ENCODE results near the gene RAE1. TPM values are rescaled to one million over a fixed set of nuclear protein-coding genes. Genes with fewer than 3 reads are reported as not detected.

Gene RAE1
- total RNA-seq: 9.5 TPM

GRCh38 chr20:57351042-57351783 is at the start of gene RAE1:
Gene RAE1, plus strand, starts transcription at chr20:57351255. Its CDS starts 2,784 bp downstream, at chr20:57354039.
- peak; percentile 35 to 94 for DNase-seq (ENCODE audit: low spot score in 2 of 2)
- no peaks in the 10 kb centered on the region for H3K9me3 ChIP-seq
- peak within 1 kb of the TSS; percentile 90 to 99 for H3K4me3 ChIP-seq
- peaks cover 0 to 16% of the 10 kb centered on the region in 2 donors for H3K36me3 ChIP-seq
- H3K27ac ChIP-seq: peak within 1 kb of the TSS; percentile 86 to 95
- peaks cover 4 to 9% of the 10 kb centered on the region in 2 donors for H3K4me1 ChIP-seq
- H3K27me3 ChIP-seq: no peaks in the 10 kb centered on the region
- TF ChIP-seq CTCF (IDR thresholded peaks at IDR 0.05): no peak
- intact Hi-C loops (cut with DNase I): loop anchor here (5.0 to 10.0 kb wide), 2 partner anchors 884 to 956 kb away; partner anchors contain the start of genes AURKA, CSTF1 and RTF2

- Histone ChIP-seq H3K36me3 (no peaks in the 10 kb centered on the region), H3K9me3 (no peaks in the 10 kb centered on the region), H3K27me3 (no peaks in the 10 kb centered on the region), H3K27ac (no peak overlapping the region), H3K4me3 (no peak overlapping the region), H3K4me1 (no peaks in the 10 kb centered on the region)
- intact Hi-C loops (cut with DNase I): no loop called here
- no peak for DNase-seq (ENCODE audit: low spot score in 2 of 2)
- no peak for TF ChIP-seq CTCF (IDR thresholded peaks at IDR 0.05)
Observed at GRCh38 chr20:57306747-57307146, 44.3 kb upstream of the RAE1 start.

- no peaks in the 10 kb centered on the region for H3K4me1 ChIP-seq
- no peak for DNase-seq (ENCODE audit: low spot score in 2 of 2)
Observed at GRCh38 chr20:57308451-57309271, 42.4 kb upstream of the RAE1 start.

GRCh38 chr20:57309544-57310115 is 41.4 kb upstream of the RAE1 start:
- Histone ChIP-seq H3K9me3 (no peaks in the 10 kb centered on the region), H3K27ac (no peak overlapping the region), H3K4me1 (no peaks in the 10 kb centered on the region), H3K36me3 (no peaks in the 10 kb centered on the region), H3K4me3 (no peak overlapping the region), H3K27me3 (no peaks in the 10 kb centered on the region)
- intact Hi-C loops (cut with DNase I): no loop called here
- DNase-seq (ENCODE audit: low spot score in 2 of 2): no peak
- TF ChIP-seq CTCF (IDR thresholded peaks at IDR 0.05): no peak

More at GRCh38 chr20:57308451-57309271, 42.4 kb upstream of the RAE1 start:
- H3K36me3 ChIP-seq: no peaks in the 10 kb centered on the region
- no peaks in the 10 kb centered on the region for H3K9me3 ChIP-seq
- intact Hi-C loops (cut with DNase I): no loop called here
- no peak overlapping the region for H3K4me3 ChIP-seq
- H3K27me3 ChIP-seq: no peaks in the 10 kb centered on the region
- no peak for TF ChIP-seq CTCF (IDR thresholded peaks at IDR 0.05)
- H3K27ac ChIP-seq: no peak overlapping the region

- Histone ChIP-seq H3K4me3 (no peak overlapping the region), H3K36me3 (no peaks in the 10 kb centered on the region), H3K9me3 (no peaks in the 10 kb centered on the region), H3K27ac (no peak overlapping the region), H3K27me3 (no peaks in the 10 kb centered on the region), H3K4me1 (no peaks in the 10 kb centered on the region)
- TF ChIP-seq CTCF (IDR thresholded peaks at IDR 0.05): no peak
- DNase-seq (ENCODE audit: low spot score in 2 of 2): no peak
- intact Hi-C loops (cut with DNase I): no loop called here
Observed at GRCh38 chr20:57310821-57311514, 40.1 kb upstream of the RAE1 start.

All from ascending aorta (tissue), 2 donors.